Endothelial cell of umbilical vein (primary cell): ENCODE measurements around the gene ALOX12. TPM values are rescaled to one million over a fixed set of nuclear protein-coding genes. Genes with fewer than 3 reads are reported as not detected.

Experiments
- BruUV-seq: library from RNA; stranded (reverse); fragments of 400-500 nt; replicated peaks from 2 replicates; lab custom pipeline; 2021; lab: Mats Ljungman, UMichigan
- CTCF ChIA-PET: fragments of 300-600, 350-600 bp; sonication (Branson Sonifier 250); formaldehyde crosslinking; loops from one replicate; lab custom pipeline; 2021; ENCODE audit warnings: antibody characterized with exemption, inconsistent platforms; lab: Charles Lee
- POLR2A ChIA-PET: fragments of 300-600, 350-600 bp; sonication (Branson Sonifier 250); formaldehyde crosslinking; loops from one replicate; lab custom pipeline; 2021; ENCODE audit warnings: antibody characterized with exemption, inconsistent platforms; lab: Charles Lee
- DNase-seq: peaks from one replicate; pipeline ENCODE4 v3.0.0-alpha.2; 2011; ENCODE audit warnings: low read depth, low spot score
- FAIRE-seq: peaks from 2 replicates; lab custom pipeline; 2011; peaks lifted over from hg19 to GRCh38; lab: Jason Lieb, UNC
- H2AFZ ChIP-seq: 2 replicates; pipeline ENCODE4 v1.6.0; 2012; ENCODE audit warnings: low read depth, low read length, control low read depth, inconsistent platforms
- H3K27ac ChIP-seq: 2 replicates; pipeline ENCODE4 v1.5.1; 2011; ENCODE audit warnings: low read depth, mild to moderate bottlenecking, control low read depth, low read length, moderate library complexity; ENCODE audit not compliant: insufficient read depth
- H3K27me3 ChIP-seq, 2 experiments: 2 replicates each; pipeline versions ENCODE4 v1.6.0 to v1.6.1; 2011; ENCODE audit warnings: low read length in 2 of 2, mixed read lengths in 1 of 2; ENCODE audit not compliant: control insufficient read depth in 2 of 2, insufficient read depth in 2 of 2
- H3K36me3 ChIP-seq, 2 experiments: 2 replicates in 1 of 2; 3 replicates in 1 of 2; pipeline ENCODE4 v1.5.1; 2011; ENCODE audit warnings: low read length in 2 of 2, mild to moderate bottlenecking in 1 of 2, moderate library complexity in 1 of 2; ENCODE audit not compliant: control insufficient read depth in 2 of 2, insufficient read depth in 2 of 2; ENCODE audit errors: extremely low read depth in 1 of 2
- H3K4me1 ChIP-seq: 3 replicates; pipeline ENCODE4 v1.5.1; 2011; ENCODE audit warnings: mild to moderate bottlenecking, low read length; ENCODE audit not compliant: control insufficient read depth, insufficient read depth; ENCODE audit errors: extremely low read depth
- H3K4me2 ChIP-seq: 2 replicates; pipeline ENCODE4 v1.6.1; 2011; ENCODE audit warnings: low read length, control low read depth, mixed read lengths; ENCODE audit not compliant: insufficient read depth
- H3K4me3 ChIP-seq, 3 experiments: fragments of 200-600 bp in 1 of 3; sonication (generic), shearing (Covaris generic) in 1 of 3; replicated peaks in 1 of 3; 2 replicates each; pipeline ENCODE4 v1.5.1; 2011 to 2016; ENCODE audit warnings: control low read depth in 3 of 3, low read length in 3 of 3, mild to moderate bottlenecking in 2 of 3, inconsistent platforms in 1 of 3, low read depth in 1 of 3, moderate library complexity in 1 of 3; ENCODE audit not compliant: insufficient read depth in 1 of 3
- H3K79me2 ChIP-seq: 2 replicates; pipeline ENCODE4 v1.6.0; 2012; ENCODE audit warnings: low read length, inconsistent platforms; ENCODE audit not compliant: control insufficient read depth, insufficient read depth
- H3K9ac ChIP-seq: replicated peaks from 2 replicates; pipeline ENCODE3; 2011; ENCODE audit warnings: low read length, control low read depth; ENCODE audit not compliant: insufficient read depth; ENCODE audit errors: extremely low read depth
- H3K9me1 ChIP-seq: replicated peaks from 3 replicates; pipeline ENCODE4 v1.6.0; 2011; ENCODE audit warnings: mild to moderate bottlenecking, low read length; ENCODE audit not compliant: control insufficient read depth, insufficient read depth; ENCODE audit errors: extremely low read depth
- H3K9me3 ChIP-seq: replicated peaks from 2 replicates; pipeline ENCODE4 v1.5.1; 2012; ENCODE audit warnings: low read length, inconsistent platforms; ENCODE audit not compliant: control insufficient read depth, insufficient read depth
- H4K20me1 ChIP-seq: replicated peaks from 2 replicates; pipeline ENCODE3; 2011; ENCODE audit warnings: mild to moderate bottlenecking, low read length; ENCODE audit not compliant: control insufficient read depth, insufficient read depth; ENCODE audit errors: extremely low read depth
- CTCF ChIP-seq, 2 donors: IDR thresholded peaks; 1 replicate in 1 of 2; 2 replicates in 1 of 2; pipeline ENCODE4 v1.5.1; 2011; ENCODE audit warnings: low read length in 2 of 2, mild to moderate bottlenecking in 2 of 2, moderate library complexity in 2 of 2, control low read depth in 1 of 2, inconsistent platforms in 1 of 2, low read depth in 1 of 2; ENCODE audit not compliant: insufficient read depth in 1 of 2; ENCODE audit errors: extremely low read depth in 1 of 2
- EZH2 ChIP-seq: IDR thresholded peaks from 2 replicates; pipeline ENCODE4 v1.6.1; 2012; ENCODE audit warnings: borderline replicate concordance, low read depth, mild to moderate bottlenecking, moderate library complexity, low read length, inconsistent platforms; ENCODE audit not compliant: severe bottlenecking
- GATA2 ChIP-seq: IDR thresholded peaks from 2 replicates; pipeline ENCODE4 v1.7.0; 2011; ENCODE audit warnings: low read depth, mild to moderate bottlenecking, moderate library complexity, mixed read lengths, low read length; ENCODE audit not compliant: insufficient read length, insufficient read depth
- JUN ChIP-seq: IDR thresholded peaks from 2 replicates; pipeline ENCODE4 v1.6.1; 2011; ENCODE audit warnings: borderline replicate concordance, low read depth; ENCODE audit not compliant: insufficient read length, insufficient read depth
- MYC ChIP-seq: IDR thresholded peaks from one replicate; pipeline ENCODE4 v1.6.1; 2011; ENCODE audit warnings: mild to moderate bottlenecking, low read depth, low read length
- POLR2AphosphoS5 ChIP-seq: IDR thresholded peaks from 2 replicates; pipeline ENCODE4 v1.6.1; 2012; ENCODE audit warnings: low read depth, mild to moderate bottlenecking, control low read depth, low read length, moderate library complexity; ENCODE audit not compliant: insufficient read depth
- dilution Hi-C: fragments of 300-500 bp; cut with MboI; formaldehyde crosslinking; loops from one replicate; pipeline ENCODE4 v1.15.0; 2019; ENCODE audit warnings: low sequenced_read_pairs; ENCODE audit not compliant: extremely low pct_ligation_motif_present
- intact Hi-C: fragments of 100-400 bp; cut with micrococcal nuclease; formaldehyde crosslinking; loops from one replicate; pipeline ENCODE4 v1.10.0; 2022
- polyA plus RNA-seq, 4 experiments: library from polyadenylated mRNA; depleted of rRNA in 3 of 4; stranded (reverse) in 3 of 4; unstranded in 1 of 4; fragments of >200 nt; gene quantifications; 2 replicates each; pipeline versions ENCODE4 v1.2.1 to v1.2.3, GENCODE V29; 2011 to 2012; ENCODE audit warnings: missing spikeins in 1 of 4
- total RNA-seq: library from RNA; stranded (reverse); gene quantifications from 2 replicates; pipeline ENCODE4 v1.2.3, GENCODE V29; 2021
- TF ChIP-seq, protein P1 (sequence below): IDR thresholded peaks from 2 replicates; pipeline ENCODE4 v1.6.1; 2011; ENCODE audit not compliant: insufficient read depth, insufficient read length

The ALOX12 gene
- total and polyA plus RNA-seq, 2 donors (not counting 3 experiments of a cell fraction or from before 2014, with no cell fraction given): not detected

DNA sequence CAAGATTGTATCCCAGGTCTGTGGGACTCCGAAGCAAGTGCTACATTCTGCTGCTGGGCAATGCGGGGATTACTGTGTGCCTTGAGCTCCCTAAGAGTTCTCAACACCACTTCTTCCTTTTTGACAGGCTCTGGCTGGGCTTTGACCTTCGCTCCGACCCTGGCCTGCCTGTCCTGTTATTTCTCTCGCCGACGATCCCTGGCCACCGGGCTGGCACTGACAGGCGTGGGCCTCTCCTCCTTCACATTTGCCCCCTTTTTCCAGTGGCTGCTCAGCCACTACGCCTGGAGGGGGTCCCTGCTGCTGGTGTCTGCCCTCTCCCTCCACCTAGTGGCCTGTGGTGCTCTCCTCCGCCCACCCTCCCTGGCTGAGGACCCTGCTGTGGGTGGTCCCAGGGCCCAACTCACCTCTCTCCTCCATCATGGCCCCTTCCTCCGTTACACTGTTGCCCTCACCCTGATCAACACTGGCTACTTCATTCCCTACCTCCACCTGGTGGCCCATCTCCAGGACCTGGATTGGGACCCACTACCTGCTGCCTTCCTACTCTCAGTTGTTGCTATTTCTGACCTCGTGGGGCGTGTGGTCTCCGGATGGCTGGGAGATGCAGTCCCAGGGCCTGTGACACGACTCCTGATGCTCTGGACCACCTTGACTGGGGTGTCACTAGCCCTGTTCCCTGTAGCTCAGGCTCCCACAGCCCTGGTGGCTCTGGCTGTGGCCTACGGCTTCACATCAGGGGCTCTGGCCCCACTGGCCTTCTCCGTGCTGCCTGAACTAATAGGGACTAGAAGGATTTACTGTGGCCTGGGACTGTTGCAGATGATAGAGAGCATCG lies 42.4 kb downstream of the ALOX12 start:
- Histone ChIP-seq H3K36me3 (no peaks in the 10 kb centered on the region), H3K4me1 (peaks cover 37% of the 10 kb centered on the region), H3K79me2 (peaks cover 7% of the 10 kb centered on the region), H3K9ac (no peak overlapping the region), H3K9me1 (no peaks in the 10 kb centered on the region), H3K9me3 (no peaks in the 10 kb centered on the region), H3K4me2 (no peak overlapping the region), H2AFZ (no peak overlapping the region), H4K20me1 (no peaks in the 10 kb centered on the region), H3K27me3 (no peaks in the 10 kb centered on the region), H3K4me3 (no peak overlapping the region), H3K27ac (no peak overlapping the region)
- BruUV-seq: no TSS peak
- TF ChIP-seq CTCF (IDR thresholded peaks at IDR 0.05; ENCODE audit: extremely low read depth in 1 of 2, insufficient read depth in 1 of 2, low read depth in 1 of 2, low read length in 2 of 2): no peak
- TF ChIP-seq MYC: no peak
- TF ChIP-seq GATA2: no peak
- no peak for TF ChIP-seq POLR2AphosphoS5
- TF ChIP-seq EZH2: no peak
- no peak for TF ChIP-seq JUN
- TF ChIP-seq, protein P1, sequence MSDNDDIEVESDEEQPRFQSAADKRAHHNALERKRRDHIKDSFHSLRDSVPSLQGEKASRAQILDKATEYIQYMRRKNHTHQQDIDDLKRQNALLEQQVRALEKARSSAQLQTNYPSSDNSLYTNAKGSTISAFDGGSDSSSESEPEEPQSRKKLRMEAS: no peak
- ChIA-PET CTCF (interaction anchor here (1.2 to 2.7 kb wide), 4 partner anchors 17 to 127 kb away, joined by 4 to 7 read pairs (median 5); no protein-coding TSS in a partner anchor), POLR2A (interaction anchor here (0.8 to 3.5 kb wide), 2 partner anchors 11 to 16 kb away, joined by 3 to 23 read pairs; partner anchors contain the start of gene BCL6B)
- dilution Hi-C loops: no loop called here
- intact Hi-C loops: no loop called here
- no peak for FAIRE-seq
- no peak for DNase-seq
